Mesendoderm (in vitro differentiated cells): ENCODE results near the gene MAP3K10.

Experiments used
- DNase-seq: peaks from one replicate; pipeline ENCODE4 v3.0.0; 2013
- H2AK5ac ChIP-seq: 2 replicates; pipeline ENCODE4 v1.6.1; 2013; ENCODE audit warnings: low read length, inconsistent platforms
- H2BK120ac ChIP-seq: 2 replicates; pipeline ENCODE4 v1.6.1; 2013; ENCODE audit warnings: low read depth, mild to moderate bottlenecking, low read length, moderate library complexity, mixed read lengths
- H2BK15ac ChIP-seq: replicated peaks from 2 replicates; pipeline ENCODE4 v1.6.1; 2013; ENCODE audit warnings: low read depth, mild to moderate bottlenecking, moderate library complexity
- H2BK5ac ChIP-seq: 2 replicates; pipeline ENCODE4 v1.6.1; 2013; ENCODE audit warnings: low read length, inconsistent platforms
- H3K18ac ChIP-seq: 2 replicates; pipeline ENCODE4 v1.6.1; 2013; ENCODE audit warnings: mild to moderate bottlenecking, low read length, mixed read lengths
- H3K23ac ChIP-seq: one replicate; pipeline ENCODE4 v1.6.1; 2013; ENCODE audit warnings: low read length
- H3K27ac ChIP-seq: 2 replicates; pipeline ENCODE4 v1.5.1; 2013; ENCODE audit warnings: low read depth, mild to moderate bottlenecking, inconsistent platforms, low read length, moderate library complexity
- H3K27me3 ChIP-seq: 2 replicates; pipeline ENCODE4 v1.6.1; 2013; ENCODE audit warnings: low read length, control low read depth, mild to moderate bottlenecking, inconsistent platforms; ENCODE audit not compliant: insufficient read depth, poor library complexity
- H3K36me3 ChIP-seq: 2 replicates; pipeline ENCODE4 v1.6.1; 2013; ENCODE audit warnings: low read length, inconsistent platforms; ENCODE audit not compliant: control insufficient read depth, insufficient read depth
- H3K4ac ChIP-seq: one replicate; pipeline ENCODE4 v1.6.1; 2013; ENCODE audit warnings: low read depth, mild to moderate bottlenecking, low read length, moderate library complexity
- H3K4me1 ChIP-seq: 2 replicates; pipeline ENCODE4 v1.6.1; 2013; ENCODE audit warnings: low read depth, low read length, inconsistent platforms; ENCODE audit not compliant: control insufficient read depth
- H3K4me2 ChIP-seq: 2 replicates; pipeline ENCODE4 v1.6.1; 2013; ENCODE audit warnings: low read length
- H3K4me3 ChIP-seq: 2 replicates; pipeline ENCODE4 v1.5.1; 2013; ENCODE audit warnings: mild to moderate bottlenecking, low read length
- H3K56ac ChIP-seq: one replicate; pipeline ENCODE4 v1.6.1; 2013; ENCODE audit warnings: low read length
- H3K79me1 ChIP-seq: 2 replicates; pipeline ENCODE4 v1.6.1; 2013; ENCODE audit warnings: low read length, inconsistent platforms
- H3K79me2 ChIP-seq: 2 replicates; pipeline ENCODE4 v1.6.1; 2013; ENCODE audit warnings: mild to moderate bottlenecking, low read length; ENCODE audit not compliant: control insufficient read depth, insufficient read depth
- H3K9ac ChIP-seq: 2 replicates; pipeline ENCODE4 v1.6.1; 2013; ENCODE audit warnings: low read length, inconsistent platforms
- H4K5ac ChIP-seq: one replicate; pipeline ENCODE4 v1.6.1; 2013; ENCODE audit warnings: low read length
- H4K8ac ChIP-seq: one replicate; pipeline ENCODE4 v1.6.1; 2013; ENCODE audit warnings: low read depth, mild to moderate bottlenecking, control low read depth, low read length, moderate library complexity
- whole genome bisulfite sequencing: extraction: QIAGEN DNeasy Blood & Tissue Kit; methylation state at CpG from one replicate; pipeline ENCODE4 v1.1.7; 2013; ENCODE audit warnings: low lambda C conversion rate, missing lambda C conversion rate; ENCODE audit not compliant: insufficient coverage; ENCODE audit errors: extremely low coverage; 5-methylcytosine and 5-hydroxymethylcytosine counted together

MAP3K10 gene

GRCh38 chr19:40243181-40243580 lies 52.0 kb downstream of the MAP3K10 start:
- Histone ChIP-seq H3K23ac (no peak overlapping the region), H4K5ac (no peak overlapping the region), H3K36me3 (peaks cover 1% of the 10 kb centered on the region), H3K79me1 (peaks cover 5% of the 10 kb centered on the region), H3K4me2 (no peak overlapping the region), H3K4ac (no peak overlapping the region), H3K4me3 (no peak overlapping the region), H3K9ac (no peak overlapping the region), H3K18ac (no peak overlapping the region), H3K27ac (no peak overlapping the region), H3K56ac (no peak overlapping the region), H2BK15ac (no peak overlapping the region), H2BK120ac (no peak overlapping the region), H3K4me1 (no peaks in the 10 kb centered on the region), H2BK5ac (no peak overlapping the region), H3K79me2 (no peaks in the 10 kb centered on the region), H3K27me3 (no peaks in the 10 kb centered on the region), H2AK5ac (no peak overlapping the region), H4K8ac (no peak overlapping the region)
- no CpG with 5 or more reads among the region's 2 CpGs for WGBS
- DNase-seq = no peak

GRCh38 chr19:40244579-40245317 lies 53.5 kb downstream of the MAP3K10 start:
- Histone ChIP-seq H4K8ac (no peak overlapping the region), H2BK120ac (no peak overlapping the region), H3K56ac (no peak overlapping the region), H3K79me2 (no peaks in the 10 kb centered on the region), H3K18ac (no peak overlapping the region), H4K5ac (no peak overlapping the region), H3K4me1 (no peaks in the 10 kb centered on the region), H3K4me3 (no peak overlapping the region), H3K27me3 (no peaks in the 10 kb centered on the region), H3K27ac (no peak overlapping the region), H2BK5ac (no peak overlapping the region), H2BK15ac (no peak overlapping the region), H3K4ac (no peak overlapping the region), H3K36me3 (peaks cover 1% of the 10 kb centered on the region), H3K9ac (no peak overlapping the region), H3K4me2 (no peak overlapping the region), H3K79me1 (peaks cover 5% of the 10 kb centered on the region), H2AK5ac (no peak overlapping the region), H3K23ac (no peak overlapping the region)
- WGBS = no CpG with 5 or more reads among the region's 12 CpGs
- DNase-seq = no peak

- Histone ChIP-seq H2BK120ac (no peak overlapping the region), H3K18ac (no peak overlapping the region), H3K9ac (no peak overlapping the region), H3K4me2 (no peak overlapping the region), H2AK5ac (no peak overlapping the region), H4K5ac (no peak overlapping the region), H3K27ac (no peak overlapping the region), H4K8ac (no peak overlapping the region), H3K56ac (no peak overlapping the region), H3K36me3 (peaks cover 1% of the 10 kb centered on the region), H2BK5ac (no peak overlapping the region), H3K4me1 (no peaks in the 10 kb centered on the region), H3K4me3 (no peak overlapping the region), H3K79me1 (peaks cover 5% of the 10 kb centered on the region), H3K4ac (no peak overlapping the region), H3K79me2 (no peaks in the 10 kb centered on the region), H3K23ac (no peak overlapping the region), H3K27me3 (no peaks in the 10 kb centered on the region), H2BK15ac (no peak overlapping the region)
- no peak for DNase-seq
- WGBS = no CpG with 5 or more reads among the region's 9 CpGs
Measured at GRCh38 chr19:40245506-40246128, 54.4 kb downstream of the MAP3K10 start.

GRCh38 chr19:40246292-40247073 lies 55.3 kb downstream of the MAP3K10 start:
- DNase-seq = no peak
- no peak overlapping the region for H3K23ac ChIP-seq
- no peak overlapping the region for H2BK15ac ChIP-seq
- H3K27me3 ChIP-seq = no peaks in the 10 kb centered on the region
- H2AK5ac ChIP-seq = no peak overlapping the region
- no peaks in the 10 kb centered on the region for H3K4me1 ChIP-seq
- no peak overlapping the region for H3K18ac ChIP-seq
- H3K79me1 ChIP-seq = peaks cover 5% of the 10 kb centered on the region
- H3K4me3 ChIP-seq = no peak overlapping the region
- no peak overlapping the region for H2BK120ac ChIP-seq
- no peak overlapping the region for H3K4me2 ChIP-seq
- no peak overlapping the region for H3K27ac ChIP-seq
- no CpG with 5 or more reads among the region's 16 CpGs for whole genome bisulfite sequencing
- no peak overlapping the region for H4K5ac ChIP-seq
- no peak overlapping the region for H2BK5ac ChIP-seq
- H3K36me3 ChIP-seq = peaks cover 1% of the 10 kb centered on the region
- H3K56ac ChIP-seq = no peak overlapping the region
- H3K79me2 ChIP-seq = no peaks in the 10 kb centered on the region
- no peak overlapping the region for H3K9ac ChIP-seq
- H3K4ac ChIP-seq = no peak overlapping the region
- no peak overlapping the region for H4K8ac ChIP-seq

- Histone ChIP-seq H3K4me2 (no peak overlapping the region), H3K4me1 (no peaks in the 10 kb centered on the region), H3K4ac (no peak overlapping the region), H3K18ac (no peak overlapping the region), H2BK15ac (no peak overlapping the region), H2AK5ac (no peak overlapping the region), H3K79me2 (no peaks in the 10 kb centered on the region), H4K8ac (no peak overlapping the region), H3K79me1 (peaks cover 8% of the 10 kb centered on the region), H2BK120ac (no peak overlapping the region), H3K4me3 (no peak overlapping the region), H3K27ac (no peak overlapping the region), H3K9ac (no peak overlapping the region), H3K23ac (no peak overlapping the region), H3K56ac (no peak overlapping the region), H4K5ac (no peak overlapping the region), H3K36me3 (no peaks in the 10 kb centered on the region), H3K27me3 (no peaks in the 10 kb centered on the region), H2BK5ac (no peak overlapping the region)
- DNase-seq = no peak
- no CpG with 5 or more reads among the region's 6 CpGs for WGBS
Measured at GRCh38 chr19:40247178-40247577, 56.0 kb downstream of the MAP3K10 start.
